GM20431 (cell line): ENCODE results near the gene HTR7.
"Not testable (repeated sequence)": the region's sequence is repeated elsewhere in the genome, so short reads cannot be mapped to it uniquely, and the experiment has no call there.

Experiments used
- in situ Hi-C: fragments of 300-500 bp; cut with MseI, MboI; formaldehyde crosslinking; loops from one replicate; pipeline ENCODE4 v1.15.0; 2020; ENCODE audit warnings: low sequenced_read_pairs; ENCODE audit not compliant: unreplicated experiment

The HTR7 gene

DNA sequence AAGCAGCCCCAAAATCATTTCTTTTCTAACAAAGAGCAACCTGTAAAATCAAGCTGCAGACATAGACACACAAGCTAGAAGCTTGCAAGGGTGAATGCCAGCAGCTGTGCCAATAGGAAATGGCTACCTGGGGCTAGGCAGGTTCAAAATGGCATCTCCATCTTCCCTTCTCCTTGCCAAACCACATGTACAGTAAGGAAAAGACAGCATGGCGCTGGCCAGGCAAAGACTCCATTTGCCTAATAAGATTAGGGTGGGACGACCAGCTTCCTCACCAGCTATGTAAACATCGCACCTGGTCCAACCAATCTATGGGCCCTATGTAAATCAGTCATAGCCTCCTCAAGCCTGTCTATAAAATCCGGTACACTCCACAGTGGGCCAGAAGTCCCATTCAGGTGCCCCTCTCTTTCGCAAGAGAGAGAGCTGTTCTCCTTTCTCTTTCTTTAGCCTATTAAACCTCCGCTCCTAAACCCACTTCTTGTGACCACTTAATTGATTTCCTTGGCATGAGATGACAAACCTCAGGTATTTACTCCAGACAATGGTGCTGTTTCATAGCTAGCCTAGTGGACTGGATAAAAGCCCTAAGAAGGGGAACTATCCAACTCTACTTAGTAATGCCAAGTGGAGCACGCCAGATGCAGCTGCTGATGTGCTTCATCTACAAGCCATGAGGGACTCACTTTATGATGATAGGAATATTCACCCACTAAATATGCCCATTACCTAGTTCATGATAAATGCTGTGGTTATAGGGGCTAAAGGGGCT, 44.1 kb downstream of the HTR7 start:
- in situ Hi-C loops, result no loop called here

DNA sequence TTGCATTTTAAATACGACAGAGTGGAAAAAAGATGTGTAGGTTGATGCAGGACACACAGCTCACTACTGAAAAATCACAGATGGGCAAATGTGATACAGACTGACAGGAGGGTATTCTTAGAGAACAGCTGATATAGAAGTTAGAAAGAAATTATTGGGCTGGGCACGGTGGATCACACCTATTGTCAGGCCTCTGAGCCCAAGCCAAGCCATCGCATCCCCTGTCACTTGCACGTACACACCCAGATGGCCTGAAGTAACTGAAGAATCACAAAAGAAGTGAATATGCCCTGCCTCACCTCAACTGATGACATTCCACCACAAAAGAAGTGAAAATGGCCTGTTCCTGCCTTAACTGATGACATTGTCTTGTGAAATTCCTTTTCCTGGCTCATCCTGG, 50.7 kb downstream of the HTR7 start:
- in situ Hi-C loops, result not testable (repeated sequence)

DNA sequence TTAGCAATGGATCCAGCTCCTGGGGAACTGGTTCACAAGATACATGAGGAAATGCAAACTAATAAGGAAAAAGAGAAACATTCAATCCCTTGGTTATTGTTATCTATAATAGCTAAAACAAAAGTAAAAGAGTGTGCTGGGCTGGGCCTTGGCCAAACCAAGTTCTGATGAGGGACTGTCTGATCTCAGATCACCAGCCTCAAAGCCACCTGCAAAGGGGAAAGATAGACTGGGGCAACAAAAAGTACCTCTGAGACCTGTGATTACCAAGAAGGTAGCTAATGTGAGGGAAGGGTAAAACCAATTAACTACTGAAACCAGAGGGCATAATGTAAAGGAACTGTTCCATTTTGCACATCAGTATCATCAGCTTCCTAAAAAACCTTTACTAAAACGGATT, 51.2 kb downstream of the HTR7 start:
- in situ Hi-C loops, result no loop called here

DNA sequence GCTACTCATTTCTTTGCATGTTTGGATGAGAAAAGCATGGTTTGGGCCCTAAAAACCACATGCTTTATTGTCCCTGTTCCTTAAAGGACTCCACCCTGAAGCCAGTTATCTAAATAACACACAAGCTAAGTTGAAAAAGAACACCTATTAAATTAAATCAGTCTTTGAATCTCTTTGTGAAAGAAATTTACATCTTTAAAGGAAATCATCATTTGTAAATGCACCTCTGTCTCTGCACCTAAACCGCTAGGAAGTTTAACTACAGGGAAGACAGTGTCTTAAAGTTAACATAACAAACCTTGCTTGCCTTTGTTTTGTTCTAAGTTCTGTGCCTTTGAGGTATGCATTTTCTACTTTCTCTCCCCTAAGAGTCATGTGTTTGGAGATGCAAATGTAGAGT, 52.6 kb downstream of the HTR7 start:
- in situ Hi-C loops, result no loop called here

DNA sequence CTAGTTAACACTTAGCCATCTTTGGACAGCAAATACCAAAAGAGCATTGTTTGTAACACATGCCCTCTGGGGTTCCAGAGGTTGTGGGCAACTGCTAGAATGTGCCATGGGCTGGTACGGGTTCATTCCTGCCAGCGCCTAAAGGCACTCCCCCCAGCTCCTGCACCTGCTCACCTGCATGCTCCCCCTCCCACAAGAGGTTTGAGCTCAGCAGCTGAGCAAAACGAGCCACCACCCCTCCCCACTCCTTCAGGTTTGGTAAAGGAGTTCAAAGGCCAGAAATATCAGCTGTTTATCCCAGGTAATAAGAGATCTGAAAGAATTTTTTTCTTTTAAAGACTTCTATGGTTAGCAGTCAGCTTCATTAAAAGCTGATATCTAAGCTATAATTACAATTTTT, 53.5 kb downstream of the HTR7 start:
- in situ Hi-C loops, result no loop called here

DNA sequence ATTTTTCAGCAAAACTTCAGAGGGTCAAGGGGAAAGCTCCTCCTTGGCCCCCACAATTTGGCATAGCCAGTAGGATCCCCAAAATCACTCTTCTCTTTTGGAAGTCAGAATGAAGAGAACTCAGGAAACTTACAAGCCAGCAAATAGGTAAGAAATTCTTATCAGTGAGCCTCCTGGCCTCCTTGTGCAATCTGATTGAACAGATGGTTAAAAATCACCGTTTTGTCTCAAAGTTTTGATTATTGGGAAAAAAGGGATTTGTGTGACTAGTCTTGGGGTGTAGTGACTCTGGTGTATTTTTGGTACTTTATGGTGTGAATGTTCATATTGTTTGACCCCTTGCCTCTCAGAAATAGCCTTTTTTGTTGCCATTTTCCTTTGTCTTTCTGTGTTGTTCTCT, 56.2 kb downstream of the HTR7 start:
- in situ Hi-C loops, result no loop called here

DNA sequence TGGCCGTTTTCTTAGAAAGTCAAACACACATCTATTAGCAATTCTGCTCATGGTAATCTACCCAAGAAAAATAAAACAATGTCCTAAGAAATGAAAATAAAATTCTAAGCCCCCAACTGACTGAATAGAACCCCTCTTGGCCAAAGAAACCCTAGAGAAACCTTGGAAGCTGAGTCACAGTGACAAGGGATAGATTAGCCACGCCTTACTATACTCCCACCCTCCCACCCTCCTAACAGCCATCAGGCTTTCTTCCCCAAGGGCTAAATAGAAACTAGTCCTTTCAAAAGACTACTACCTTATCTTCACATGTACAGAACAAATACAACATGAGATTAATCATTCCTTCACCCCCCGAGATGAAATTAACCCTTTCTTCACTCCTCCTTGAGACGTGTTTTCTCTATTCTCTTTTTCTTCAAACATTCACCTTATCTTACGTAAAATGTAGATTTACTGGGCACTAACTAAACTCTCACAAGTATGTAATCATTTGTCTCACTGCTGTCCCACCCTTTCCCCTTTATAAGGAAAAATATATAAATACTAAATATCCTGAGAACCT, 57.5 kb downstream of the HTR7 start:
- in situ Hi-C loops, result no loop called here

DNA sequence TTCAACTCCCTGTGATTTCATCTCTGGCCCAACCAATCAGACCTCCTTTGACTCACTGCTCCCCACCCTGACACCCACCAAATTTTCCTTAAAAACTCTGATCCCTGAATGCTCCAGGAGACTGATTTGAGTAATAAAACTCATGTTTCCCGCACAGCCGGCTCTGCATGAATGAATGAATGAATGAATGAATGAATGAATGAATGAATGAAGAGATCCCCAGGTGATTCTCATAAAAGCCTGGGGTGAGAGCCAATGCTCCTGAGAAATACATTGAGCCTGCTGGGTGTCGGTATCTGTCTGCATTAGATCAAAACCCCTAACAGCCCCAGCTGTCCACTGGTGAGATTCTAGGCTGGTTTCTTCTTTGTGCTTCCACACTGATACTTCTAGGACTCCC, 58.7 kb downstream of the HTR7 start:
- in situ Hi-C loops, result no loop called here

DNA sequence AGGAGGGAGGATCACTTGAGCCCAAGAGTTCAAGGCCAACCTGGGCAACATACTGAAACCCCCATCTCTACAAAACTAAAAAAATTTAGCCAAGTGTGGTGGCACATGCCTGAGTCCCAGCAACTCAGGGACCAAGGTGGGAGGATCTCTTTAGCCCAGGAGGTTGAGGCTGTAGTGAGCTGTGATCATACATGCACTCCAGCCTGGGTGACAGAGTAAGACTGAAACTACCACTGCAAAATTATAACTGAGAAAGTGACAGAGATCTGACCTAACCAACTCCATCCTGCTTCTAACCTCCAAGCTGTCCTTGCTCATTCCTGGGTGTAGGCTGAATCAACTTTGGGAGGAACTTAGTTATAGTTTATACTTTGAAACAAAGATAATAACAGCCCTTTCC, 59.4 kb downstream of the HTR7 start:
- in situ Hi-C loops, result no loop called here

DNA sequence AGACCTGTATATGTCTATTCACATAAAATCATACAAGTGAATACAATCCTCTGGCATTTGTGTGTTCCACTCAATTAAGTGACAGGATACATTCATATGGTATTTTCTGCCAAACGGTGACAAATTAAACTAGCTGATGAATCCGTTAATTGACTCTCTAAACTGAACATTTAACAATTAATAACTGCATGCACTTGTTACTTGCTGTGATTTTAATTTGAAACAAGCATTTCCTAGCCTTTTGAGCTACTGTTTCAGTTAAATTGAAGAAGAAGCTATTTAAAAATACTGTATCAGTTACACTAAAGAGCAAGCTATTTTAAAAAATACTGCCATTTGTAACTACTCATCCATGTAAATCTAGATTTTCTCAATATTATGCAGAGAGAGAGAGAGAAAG, 67.4 kb downstream of the HTR7 start:
- in situ Hi-C loops, result no loop called here

DNA sequence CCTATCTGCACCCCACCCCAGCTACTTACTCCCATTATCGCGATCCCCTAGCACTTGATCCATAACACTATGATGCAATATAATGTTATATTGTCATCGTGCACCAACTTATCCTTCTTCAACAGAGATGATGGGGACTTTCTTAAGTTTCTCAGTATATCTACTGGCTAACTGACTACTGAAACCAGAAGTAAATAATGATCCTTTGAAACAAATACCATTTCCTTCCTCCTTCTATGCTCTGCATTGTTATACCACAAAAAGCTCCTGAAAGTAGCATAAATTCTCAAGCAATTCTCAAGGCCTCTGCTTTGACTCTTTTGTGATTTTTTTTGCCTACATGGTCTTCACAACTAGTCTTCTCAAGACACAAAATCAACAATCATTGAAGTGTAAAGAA, 68.9 kb downstream of the HTR7 start:
- in situ Hi-C loops, result no loop called here

DNA sequence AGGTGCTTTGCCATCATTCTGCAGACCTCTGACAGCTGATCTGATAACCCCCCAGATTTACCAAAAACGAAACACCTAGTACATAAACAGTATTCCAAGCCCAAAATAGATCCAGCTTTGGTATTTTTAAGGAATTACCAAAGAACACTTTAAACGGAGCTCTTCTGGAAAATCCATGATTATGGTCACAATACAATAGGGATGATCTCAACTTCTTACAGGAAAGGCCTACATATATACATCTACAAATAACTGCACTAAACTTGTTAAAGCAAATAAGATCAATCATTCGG, 69.7 kb downstream of the HTR7 start:
- in situ Hi-C loops, result no loop called here

DNA sequence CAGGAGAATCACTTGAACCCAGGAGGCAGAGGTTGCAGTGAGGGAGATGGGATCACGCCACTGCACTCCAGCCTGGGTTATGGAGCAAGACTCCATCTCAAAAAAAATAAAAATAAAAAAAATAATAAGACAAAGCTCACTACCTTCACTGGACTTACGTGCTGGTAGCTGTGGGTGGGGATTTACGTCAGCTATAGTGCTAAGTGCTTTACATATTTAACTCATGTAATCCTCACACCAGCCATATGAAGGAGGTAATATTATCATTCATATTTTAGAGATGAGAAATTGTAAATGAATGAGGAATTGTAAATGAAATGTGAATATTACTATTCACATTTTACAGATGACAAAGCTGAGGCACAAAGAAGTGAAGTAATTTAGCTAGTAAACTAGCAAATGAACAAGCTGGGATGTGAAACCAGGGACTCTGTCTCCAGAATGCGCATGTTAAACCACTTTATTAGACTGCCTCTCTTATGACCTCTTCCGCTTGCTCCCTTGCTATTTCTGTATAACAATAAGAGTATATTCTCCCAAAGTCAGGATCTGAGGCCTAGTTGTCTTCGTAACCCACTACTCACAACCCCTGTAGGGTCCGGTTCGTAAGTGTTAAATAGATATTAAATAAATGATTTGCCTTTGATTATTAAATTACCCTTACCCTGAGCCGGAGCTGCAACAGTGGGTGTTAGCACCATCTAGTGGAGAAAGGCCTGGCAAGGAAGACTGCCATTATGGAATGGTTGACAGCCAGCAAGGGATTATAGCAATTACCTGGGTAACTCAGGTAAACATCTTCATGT, 70.2 kb downstream of the HTR7 start:
- in situ Hi-C loops, result no loop called here

DNA sequence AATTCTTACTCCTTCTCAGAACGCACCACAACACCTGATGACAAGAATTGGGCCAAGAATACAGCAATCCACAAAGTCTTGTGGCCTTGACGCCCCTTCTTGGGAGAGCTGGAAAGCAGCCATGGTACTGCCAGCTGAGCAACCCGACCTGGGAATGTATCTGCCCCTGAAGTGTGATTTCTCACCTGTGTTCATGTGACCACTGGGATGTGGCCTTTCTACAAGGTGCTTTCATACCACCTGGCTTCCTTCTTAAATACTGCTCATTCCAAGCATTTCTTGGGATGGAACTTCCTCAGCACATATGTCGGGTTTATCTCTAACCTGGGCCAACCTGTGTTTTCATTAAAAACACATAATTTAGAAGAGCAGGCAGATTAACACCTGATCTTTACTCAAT, 72.1 kb downstream of the HTR7 start:
- in situ Hi-C loops, result no loop called here

DNA sequence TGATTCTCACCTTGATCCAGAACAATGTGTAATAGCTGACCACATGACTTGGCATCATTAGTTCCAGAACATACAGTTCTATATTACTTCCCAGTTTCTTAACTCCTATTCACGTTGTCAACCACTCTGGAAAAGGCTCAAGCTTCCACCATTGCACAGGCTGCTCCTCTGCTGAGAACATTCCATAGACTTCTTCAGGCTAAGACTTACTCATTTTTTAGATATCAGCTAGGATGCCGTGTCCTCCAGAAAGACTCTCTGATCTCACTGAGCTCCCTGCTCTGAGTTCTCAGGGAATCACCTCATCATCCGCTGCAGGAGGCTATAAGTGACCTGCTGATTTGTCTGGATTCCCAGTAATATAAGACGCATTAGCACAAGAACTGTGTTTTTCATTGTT, 73.1 kb downstream of the HTR7 start:
- in situ Hi-C loops, result no loop called here

DNA sequence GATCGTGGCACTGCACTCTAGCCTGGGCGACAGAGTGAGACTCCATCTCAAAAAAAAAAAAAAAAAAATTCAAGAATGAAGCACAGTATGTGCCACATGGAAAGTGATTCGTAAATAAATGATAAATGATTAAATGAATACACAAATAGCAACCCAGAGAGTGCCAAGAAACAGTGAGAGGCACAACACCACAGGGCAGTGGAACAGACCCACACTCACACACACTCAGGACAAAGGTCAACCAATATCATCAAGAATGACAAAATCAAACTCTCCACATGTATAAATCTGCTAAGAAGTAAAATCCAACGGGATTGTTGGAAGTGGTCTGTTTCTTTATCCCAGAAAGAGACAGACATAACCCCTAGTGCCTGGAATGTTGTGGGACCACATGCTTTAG, 77.4 kb downstream of the HTR7 start:
- in situ Hi-C loops, result no loop called here

DNA sequence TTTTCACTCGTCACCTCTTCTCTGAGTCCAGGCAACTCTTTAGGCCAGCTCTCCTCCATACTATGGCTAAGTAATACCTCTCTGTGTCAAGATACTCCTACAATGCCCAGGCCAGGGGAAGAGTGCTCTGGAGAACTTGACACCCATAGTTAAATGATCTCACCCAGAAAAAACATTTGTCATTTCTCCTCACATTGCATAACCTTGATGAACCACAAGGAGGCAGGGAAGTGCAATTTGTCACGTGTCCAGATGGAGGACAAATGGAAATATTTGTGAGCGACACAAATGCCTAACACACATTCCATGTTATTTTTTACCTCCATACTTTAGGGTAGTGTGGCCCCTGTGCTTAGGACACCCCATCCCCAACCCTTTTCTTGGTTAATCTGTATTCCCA, 78.3 kb downstream of the HTR7 start:
- in situ Hi-C loops, result no loop called here

DNA sequence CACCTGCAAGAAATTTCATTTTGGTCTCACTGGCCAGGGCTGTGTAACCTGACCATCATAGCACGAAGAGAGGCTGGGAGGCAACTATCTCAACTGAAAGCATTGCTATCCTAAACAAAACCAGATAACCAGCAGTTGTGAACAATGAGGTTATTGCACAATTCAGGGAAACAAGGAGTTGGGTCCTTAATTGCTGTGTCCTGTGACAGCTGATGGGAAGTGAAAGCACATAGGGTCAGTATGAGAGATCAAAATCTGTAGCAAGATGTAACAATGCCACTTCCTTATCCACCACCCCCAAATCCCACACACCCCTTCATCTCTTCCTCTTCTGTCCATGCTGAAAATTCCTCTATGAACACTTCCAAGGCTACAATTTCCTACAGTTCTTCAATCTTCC, 80.2 kb downstream of the HTR7 start:
- in situ Hi-C loops, result no loop called here

DNA sequence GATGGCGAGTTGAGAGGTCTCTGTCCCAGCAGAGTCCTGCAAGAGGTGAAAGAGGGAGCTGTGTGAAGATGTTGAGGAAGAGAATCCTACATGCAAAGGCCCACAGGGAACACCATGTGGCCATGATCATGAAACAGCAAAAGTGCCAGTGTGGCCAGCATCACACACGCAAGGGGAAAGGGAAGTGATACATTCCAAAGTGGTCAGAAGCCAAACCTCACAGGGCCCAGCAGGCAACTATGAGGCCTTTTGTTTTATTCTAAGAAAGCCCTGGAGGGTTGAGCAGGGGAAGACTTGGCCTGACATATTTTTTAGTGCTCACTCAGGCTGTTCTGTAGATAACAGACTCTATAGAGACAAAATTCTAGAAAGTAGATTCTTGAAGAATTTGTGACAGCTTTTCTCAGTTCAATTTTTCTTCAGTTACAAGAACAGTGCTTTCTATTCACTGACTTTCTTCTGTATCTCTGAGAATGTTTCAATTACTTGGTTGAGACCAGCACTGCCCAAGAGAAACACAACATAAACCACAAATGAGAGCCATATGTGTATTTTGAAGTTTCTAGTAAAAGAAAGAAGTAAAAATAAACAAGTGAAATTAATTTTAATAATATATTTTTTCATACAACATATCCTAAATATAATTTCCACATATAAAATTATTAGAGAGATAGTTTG, 82.3 kb downstream of the HTR7 start:
- in situ Hi-C loops, result no loop called here

DNA sequence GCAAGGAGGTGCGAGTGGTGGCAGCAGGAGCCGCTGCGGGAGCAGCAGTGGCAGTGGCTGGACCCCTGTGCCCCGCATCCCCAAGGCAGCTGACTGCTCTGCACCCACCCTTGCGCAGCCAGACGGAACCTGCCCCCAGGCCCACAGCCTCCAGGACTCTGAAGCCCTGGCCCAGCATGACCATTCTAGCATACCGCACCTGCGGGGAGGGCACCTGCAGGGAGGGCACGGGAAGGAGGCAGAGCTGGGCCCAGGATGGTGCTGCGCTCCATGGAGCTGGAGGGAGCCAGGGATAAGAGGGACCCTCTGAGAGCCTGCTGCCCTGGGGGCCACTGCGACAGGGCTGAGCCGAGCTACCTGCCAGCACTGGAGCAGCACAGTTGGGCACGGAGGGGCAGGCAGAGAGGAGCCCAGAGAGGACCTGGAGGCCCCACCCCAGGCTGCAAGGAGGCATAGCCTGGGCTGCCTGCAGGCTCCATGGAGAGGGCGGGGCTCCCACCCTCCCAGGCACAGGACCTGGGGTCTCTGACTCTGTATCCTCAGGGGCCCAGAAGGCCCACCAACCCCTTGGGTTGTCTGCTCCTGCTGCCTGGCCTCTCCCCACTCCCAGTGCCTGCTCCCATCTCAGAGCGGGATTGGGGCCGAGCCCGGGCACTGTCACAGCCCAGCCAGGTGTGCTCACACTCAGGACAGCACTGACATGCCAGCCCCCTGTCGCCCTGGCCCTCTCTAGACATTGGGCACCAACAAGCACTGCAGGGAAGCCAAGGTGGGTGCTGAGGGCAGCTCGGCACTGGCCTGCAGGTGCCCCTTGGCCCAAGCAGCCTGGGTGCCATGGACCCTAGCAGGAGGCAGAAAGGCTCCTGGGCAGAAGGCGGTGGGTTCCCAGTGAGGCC, 87.6 kb downstream of the HTR7 start:
- in situ Hi-C loops, result loop anchor here (25.0 kb wide), 1 partner anchor 92 kb away; the partner anchor contains the start of genes HTR7 and RPP30
